GDM1 (cell line): ENCODE results near the gene CC2D1A.
"Not testable (repeated sequence)": the region's sequence is repeated elsewhere in the genome, so short reads cannot be mapped to it uniquely, and the experiment has no call there.

Experiments
- DNase-seq: peaks from one replicate; lab custom pipeline; 2025; lab: John Stamatoyannopoulos, UW

CC2D1A gene

DNA sequence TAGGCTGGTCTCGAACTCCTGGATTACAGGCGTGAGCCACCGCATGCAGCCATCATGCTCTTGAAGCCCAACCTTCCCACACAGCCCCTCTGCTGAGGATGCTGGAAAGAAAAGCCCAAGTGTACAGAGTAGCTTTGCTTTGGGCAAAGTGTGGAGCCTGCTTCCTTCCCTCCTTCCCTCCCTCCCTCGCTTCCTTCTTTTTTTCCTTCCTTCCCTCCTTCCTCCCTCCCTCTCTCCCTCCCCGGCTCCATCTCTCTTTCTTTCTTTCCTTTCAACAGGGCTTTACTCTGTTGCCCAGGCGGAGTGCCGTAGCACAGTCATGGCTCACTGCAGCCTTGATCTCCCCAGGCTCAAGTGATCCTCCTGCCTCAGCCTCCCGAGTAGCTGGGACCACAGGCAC, 2.7 kb downstream of the CC2D1A start:
- DNase-seq, result no peak

- no peak for DNase-seq
These were observed 3.4 kb downstream of the CC2D1A start for GRCh38 chr19:13909430-13909829.

- no peak for DNase-seq
These were observed 7.4 kb downstream of the CC2D1A start for GRCh38 chr19:13913352-13913751.

DNA sequence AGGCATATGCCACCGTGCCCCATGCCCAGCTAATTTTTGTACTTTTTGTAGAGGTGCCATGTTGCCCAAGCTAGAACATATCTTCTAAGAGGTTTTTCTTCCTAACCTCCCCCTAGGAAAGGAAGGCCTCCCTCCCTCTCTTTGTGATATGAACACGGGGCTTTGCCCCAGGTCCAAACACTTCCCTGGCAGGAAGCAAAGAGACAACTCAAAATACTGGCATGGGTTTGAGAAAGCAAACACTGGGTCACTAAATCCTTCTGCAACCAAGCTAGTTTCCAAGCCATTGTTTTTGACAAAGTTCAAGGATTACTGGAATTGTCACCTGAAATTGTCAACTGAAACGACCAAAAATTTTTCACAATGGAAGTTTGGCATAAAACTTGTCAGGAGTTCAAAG, 8.8 kb downstream of the CC2D1A start:
- DNase-seq, result no peak

- DNase-seq, result no peak
These were observed 11.9 kb downstream of the CC2D1A start for GRCh38 chr19:13917888-13918406.

GRCh38 chr19:13918726-13919411, 12.9 kb downstream of the CC2D1A start:
- no peak for DNase-seq

DNA sequence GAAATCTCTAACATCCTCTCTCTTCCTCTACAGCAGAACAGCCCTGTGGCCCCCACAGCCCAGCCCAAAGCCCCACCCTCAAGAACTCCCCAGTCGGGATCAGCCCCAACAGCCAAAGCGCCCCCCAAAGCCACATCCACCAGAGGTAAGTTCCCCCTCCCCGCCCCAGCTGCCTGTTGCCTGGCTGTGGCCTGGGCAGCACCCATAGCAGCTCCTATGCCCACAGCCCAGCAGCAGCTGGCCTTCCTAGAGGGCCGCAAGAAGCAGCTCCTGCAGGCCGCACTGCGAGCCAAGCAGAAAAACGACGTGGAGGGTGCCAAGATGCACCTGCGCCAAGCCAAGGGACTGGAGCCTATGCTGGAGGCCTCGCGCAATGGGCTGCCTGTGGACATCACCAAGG, 14.5 kb downstream of the CC2D1A start:
- no peak for DNase-seq

GRCh38 chr19:13920940-13921747, 15.1 kb downstream of the CC2D1A start:
- no peak for DNase-seq

DNA sequence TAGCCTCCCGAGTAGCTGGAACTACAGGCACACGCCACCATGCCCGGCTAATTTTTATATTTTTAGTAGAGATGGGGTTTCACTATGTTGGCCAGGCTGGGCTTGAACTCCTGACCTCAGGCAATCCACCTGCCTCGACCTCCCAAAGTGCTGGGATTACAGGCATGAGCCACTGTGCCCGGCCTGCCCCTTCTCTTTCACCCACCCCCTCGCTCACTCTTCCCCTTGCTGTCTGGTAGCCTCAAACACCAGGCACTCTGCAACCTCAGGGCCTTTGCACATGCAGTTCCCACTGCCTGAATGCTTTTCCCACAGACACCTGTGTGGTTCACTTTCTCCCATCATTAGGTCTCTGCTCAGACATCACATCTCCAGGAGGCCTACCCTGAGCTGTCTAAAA, 16.1 kb downstream of the CC2D1A start:
- DNase-seq, result not testable (repeated sequence)

DNA sequence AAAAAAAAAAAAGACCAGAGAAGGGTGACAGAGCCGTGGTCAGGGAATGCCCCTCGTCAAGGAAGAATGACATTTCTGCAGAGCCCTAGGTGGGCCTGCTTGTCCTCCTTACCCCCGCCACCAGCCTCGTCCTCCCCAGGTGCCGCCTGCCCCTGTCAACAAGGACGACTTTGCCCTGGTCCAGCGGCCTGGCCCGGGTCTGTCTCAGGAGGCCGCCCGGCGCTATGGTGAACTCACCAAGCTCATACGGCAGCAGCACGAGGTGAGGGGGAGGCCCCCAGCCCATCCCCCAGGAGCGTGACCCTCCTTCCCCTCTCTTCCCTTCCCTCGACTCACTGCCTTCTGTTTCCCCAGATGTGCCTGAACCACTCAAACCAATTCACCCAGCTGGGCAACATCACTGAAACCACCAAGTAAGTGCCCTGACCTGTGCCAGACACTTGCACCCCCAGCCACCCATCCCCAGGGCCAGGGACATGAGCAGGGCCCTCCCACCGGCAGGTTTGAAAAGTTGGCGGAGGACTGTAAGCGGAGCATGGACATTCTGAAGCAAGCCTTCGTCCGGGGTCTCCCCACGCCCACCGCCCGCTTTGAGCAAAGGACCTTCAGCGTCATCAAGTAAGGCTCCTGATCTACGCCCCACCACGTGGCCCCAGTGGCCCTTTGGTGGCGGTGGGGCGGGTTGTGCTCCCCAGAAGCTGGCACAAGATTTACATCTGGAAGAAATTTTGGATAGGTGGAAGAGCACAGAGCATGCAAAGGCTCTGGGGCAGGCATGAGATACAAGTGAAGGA, 17.4 kb downstream of the CC2D1A start:
- DNase-seq, result no peak

DNA sequence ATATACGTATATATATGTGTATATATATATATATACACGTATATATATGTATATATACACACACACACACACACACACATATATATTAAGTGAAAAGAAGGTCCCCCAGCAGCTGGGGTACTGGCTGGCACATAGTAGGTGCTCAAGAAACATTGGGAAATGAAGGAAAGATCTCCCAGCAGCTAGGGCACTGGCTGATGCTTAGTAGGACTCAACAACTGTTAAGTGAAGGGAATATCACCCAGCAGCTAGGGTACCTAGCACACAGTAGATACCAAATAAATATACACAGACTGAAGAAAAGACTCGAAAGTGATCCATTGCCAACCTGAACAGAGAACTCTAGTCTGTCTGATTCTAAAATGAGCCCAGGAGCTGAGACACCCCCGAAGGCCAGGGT, 20.0 kb downstream of the CC2D1A start:
- DNase-seq, result no peak

DNA sequence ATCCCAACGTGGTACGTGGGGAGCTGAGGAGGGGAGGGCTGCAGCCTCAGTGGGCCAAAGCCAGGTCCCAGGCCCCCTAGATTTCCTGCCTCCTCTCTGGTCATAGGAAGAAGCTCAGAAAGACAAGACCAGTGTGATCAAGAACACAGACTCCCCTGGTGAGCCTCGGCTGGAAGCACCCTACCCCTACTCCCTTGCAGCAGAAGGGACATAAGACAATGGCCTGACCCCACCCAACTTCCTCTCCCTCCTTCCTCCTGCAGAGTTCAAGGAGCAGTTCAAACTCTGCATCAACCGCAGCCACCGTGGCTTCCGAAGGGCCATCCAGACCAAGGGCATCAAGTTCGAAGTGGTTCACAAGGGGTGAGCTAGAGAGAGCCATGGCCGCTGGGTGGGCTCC, 20.7 kb downstream of the CC2D1A start:
- DNase-seq, result no peak

DNA sequence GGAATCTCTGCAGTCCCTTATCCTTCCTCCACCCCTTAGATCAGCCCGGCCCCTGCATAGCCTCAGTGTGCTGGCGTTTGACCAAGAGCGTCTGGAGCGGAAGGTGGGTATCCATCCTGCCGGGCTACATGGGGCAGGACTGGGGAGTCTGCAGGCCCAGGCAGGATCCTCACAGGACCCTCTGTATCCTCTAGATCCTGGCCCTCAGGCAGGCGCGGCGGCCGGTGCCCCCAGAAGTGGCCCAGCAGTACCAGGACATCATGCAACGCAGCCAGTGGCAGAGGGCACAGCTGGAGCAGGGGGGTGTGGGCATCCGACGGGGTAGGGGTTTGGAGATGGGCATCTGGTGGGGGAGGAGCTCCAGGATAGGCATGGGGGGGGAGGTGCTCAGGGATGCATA, 23.3 kb downstream of the CC2D1A start:
- no peak for DNase-seq

DNA sequence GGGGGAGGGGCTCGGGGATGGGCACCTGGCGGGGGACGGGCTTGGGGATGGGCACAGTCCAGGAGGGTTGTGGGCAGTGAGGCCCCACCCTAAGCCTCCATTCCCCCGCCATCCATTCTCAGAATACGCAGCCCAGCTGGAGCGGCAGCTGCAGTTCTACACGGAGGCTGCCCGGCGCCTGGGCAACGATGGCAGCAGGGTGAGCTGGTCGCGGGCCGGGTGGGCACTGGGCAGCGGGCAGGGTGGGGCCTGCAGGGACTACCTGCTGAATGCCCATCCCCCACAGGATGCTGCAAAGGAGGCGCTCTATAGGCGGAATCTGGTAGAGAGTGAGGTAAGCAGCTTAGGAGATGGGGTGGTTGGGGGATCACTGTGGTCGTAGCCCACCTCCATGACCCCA, 24.0 kb downstream of the CC2D1A start:
- DNase-seq, result no peak

- no peak for DNase-seq
These were observed 24.4 kb downstream of the CC2D1A start for GRCh38 chr19:13930402-13930801.

DNA sequence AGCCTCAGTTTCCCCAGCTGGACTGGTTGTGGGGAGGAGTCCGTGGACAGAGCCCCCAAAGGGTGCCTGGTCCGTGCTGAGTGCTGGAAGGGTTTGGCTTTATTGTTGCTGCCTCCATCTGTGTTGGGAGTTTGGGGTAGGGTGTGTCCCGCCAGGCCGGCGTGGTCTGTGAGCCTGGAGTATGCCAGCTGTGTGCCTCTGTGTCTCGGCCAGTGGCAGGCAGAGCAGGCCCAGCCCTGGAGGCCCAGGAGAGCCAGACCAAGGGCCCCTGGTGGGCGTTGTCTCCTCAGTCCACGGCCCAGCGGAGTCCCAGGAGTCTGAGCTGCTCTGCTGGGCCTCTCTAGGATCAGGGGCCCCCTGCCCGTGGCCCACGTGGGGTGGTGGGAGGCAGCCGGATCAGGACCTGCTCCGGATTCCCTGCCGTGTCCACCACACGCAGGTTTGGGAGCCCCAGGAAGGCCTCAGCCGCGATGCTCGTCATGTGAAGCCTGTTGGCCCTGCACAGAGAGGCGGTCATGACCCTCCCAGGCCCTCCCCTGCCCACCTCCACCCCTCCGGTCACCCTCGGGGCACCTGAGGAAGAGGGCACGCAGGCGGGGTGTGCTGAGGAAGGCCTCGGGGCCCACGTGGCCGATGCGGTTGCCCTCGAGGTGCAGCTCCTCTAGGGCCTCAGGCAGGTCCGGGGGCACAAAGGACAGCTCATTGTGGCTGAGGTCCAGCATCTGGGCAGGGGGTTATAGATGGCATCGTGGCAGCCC, 25.6 kb downstream of the CC2D1A start:
- no peak for DNase-seq

DNA sequence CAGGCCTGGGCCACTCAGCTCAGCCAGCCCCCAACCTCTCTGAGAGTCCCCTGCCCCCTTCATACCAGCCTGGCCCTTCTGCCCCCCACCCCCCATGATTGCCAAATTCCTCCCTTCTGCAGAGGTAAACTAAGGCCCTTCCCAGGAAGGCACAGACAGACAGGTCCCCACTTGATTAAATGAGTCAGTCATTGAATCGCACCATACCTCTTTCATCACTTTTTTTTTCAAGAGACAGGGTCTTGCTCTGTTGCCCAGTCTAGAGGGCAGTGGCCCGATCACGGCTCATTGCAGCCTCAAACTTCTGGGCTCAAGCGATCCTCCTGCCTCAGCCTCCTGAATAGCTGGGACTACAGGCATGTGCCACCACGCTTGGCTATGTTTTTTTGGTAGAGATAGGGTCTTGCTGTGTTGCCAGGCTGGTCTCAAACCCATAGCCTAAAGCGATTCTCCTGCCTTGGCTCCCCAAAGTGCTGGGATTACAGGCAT, 26.2 kb downstream of the CC2D1A start:
- DNase-seq, result no peak

GRCh38 chr19:13932911-13933393, 27.0 kb downstream of the CC2D1A start:
- DNase-seq, result no peak

GRCh38 chr19:13934785-13935109, 28.7 kb downstream of the CC2D1A start:
- DNase-seq, result no peak

DNA sequence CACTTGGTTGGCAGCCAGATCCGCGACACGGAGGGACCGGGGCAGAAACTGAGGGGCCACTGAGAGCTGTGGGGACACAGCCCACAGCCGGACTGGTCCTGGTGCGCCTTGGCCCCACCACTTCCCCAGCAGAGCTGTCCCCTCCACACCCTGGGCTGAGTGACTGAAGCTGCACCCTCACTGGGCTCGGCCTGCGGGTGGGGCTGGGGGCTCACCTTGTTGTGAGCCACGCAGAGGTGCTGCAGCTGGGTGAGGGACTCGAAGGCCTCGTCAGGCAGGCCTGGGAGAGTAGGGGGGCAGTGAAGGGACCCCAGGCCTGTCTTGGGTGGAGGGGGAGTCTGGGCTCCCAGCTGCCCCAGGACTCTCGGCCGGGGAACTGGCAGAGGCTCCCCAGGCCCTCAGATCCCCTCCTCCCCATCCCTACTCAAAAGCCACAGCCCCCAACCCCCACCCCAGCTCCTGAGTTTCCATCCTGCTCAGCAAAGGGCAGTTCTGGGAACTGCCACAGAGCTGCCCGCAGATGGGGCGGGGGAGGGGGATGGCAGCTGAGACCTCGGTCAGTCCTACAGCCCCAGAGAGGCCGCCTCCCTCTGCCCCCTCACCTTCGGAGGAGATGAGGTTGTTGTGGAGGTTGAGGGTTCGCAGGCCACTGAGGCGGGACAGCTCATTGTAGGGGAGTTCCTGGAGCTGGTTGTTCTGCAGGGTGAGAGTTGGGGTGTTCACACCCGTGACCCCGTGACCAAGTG, 29.9 kb downstream of the CC2D1A start:
- DNase-seq, result no peak
